HCT116 (cell line): ENCODE results near the gene CHSY3. TPM values are rescaled to one million over a fixed set of nuclear protein-coding genes. Genes with fewer than 3 reads are reported as not detected.

Experiments
- ATAC-seq: fragments of 200-7000 bp; cut with Tn5 transposase; 2 replicates; pipeline ENCODE4 v1.9.1; 2020; ENCODE audit warnings: mild to moderate bottlenecking, moderate library complexity
- BruUV-seq: library from RNA; stranded (reverse); fragments of 400-500 nt; replicated peaks from 2 replicates; lab custom pipeline; 2021; lab: Mats Ljungman, UMichigan
- CTCF ChIA-PET: fragments of 300-600 bp; sonication (Branson Sonifier 250); formaldehyde crosslinking; loops from one replicate; lab custom pipeline; 2021; ENCODE audit warnings: antibody characterized with exemption; lab: Charles Lee
- POLR2A ChIA-PET: fragments of 300-600, 350-600 bp; sonication (Branson Sonifier 250); formaldehyde crosslinking; loops from one replicate; lab custom pipeline; 2021; ENCODE audit warnings: antibody characterized with exemption; lab: Charles Lee
- RAD21 ChIA-PET, 2 experiments: fragments of 300-600 bp; sonication (Branson Sonifier 250); formaldehyde crosslinking; loops; one replicate each; lab custom pipeline; 2023; ENCODE audit warnings: low total read pairs in 2 of 2; ENCODE audit not compliant: uncharacterized antibody in 2 of 2, unreplicated experiment in 2 of 2, low non-redundant PET in 1 of 2; lab: Charles Lee
- DNase-seq: peaks from one replicate; pipeline ENCODE4 v3.0.0-alpha.2; 2010; ENCODE audit warnings: low read depth, low spot score
- H2AFZ ChIP-seq: fragments of 200-600 bp; shearing (Covaris generic), sonication (generic); 2 replicates; pipeline ENCODE4 v1.6.1; 2017; ENCODE audit warnings: low read depth, mixed run types, mixed read lengths, antibody characterized with exemption, low read length; ENCODE audit not compliant: poor library complexity, severe bottlenecking
- H3K27ac ChIP-seq: 2 replicates; pipeline ENCODE4 v1.5.1; 2012; ENCODE audit warnings: low read depth, low read length
- H3K27me3 ChIP-seq: fragments of 200-600 bp; sonication (generic); 2 replicates; pipeline ENCODE4 v1.6.1; 2016; ENCODE audit warnings: mixed run types, low read length, mixed read lengths; ENCODE audit not compliant: insufficient read depth
- H3K36me3 ChIP-seq, 2 experiments: fragments of 200-500 bp in 1 of 2; fragments of 200-600 bp in 1 of 2; sonication (Bioruptor generic) in 1 of 2; sonication (generic) in 1 of 2; 2 replicates each; pipeline versions ENCODE4 v1.5.1 to v1.6.1; 2014 to 2016; ENCODE audit warnings: low read length in 2 of 2, inconsistent platforms in 1 of 2, mixed read lengths in 1 of 2, mixed run types in 1 of 2; ENCODE audit not compliant: insufficient read depth in 2 of 2, control insufficient read depth in 1 of 2
- H3K4me1 ChIP-seq, 2 experiments: fragments of 200-600 bp in 1 of 2; sonication (generic) in 1 of 2; 2 replicates each; pipeline versions ENCODE4 v1.5.1 to v1.6.1; 2012 to 2017; ENCODE audit warnings: low read length in 2 of 2, inconsistent platforms in 1 of 2, mild to moderate bottlenecking in 1 of 2, mixed read lengths in 1 of 2, mixed run types in 1 of 2, moderate library complexity in 1 of 2; ENCODE audit not compliant: insufficient read depth in 2 of 2, control insufficient read depth in 1 of 2
- H3K4me2 ChIP-seq: fragments of 200-600 bp; sonication (generic); 2 replicates; pipeline ENCODE4 v1.6.1; 2017; ENCODE audit warnings: mixed run types, low read length, mixed read lengths
- H3K4me3 ChIP-seq, 2 experiments: fragments of 200-600 bp in 1 of 2; sonication (generic) in 1 of 2; replicated peaks in 1 of 2; 2 replicates each; pipeline ENCODE4 v1.5.1; 2011 to 2016; ENCODE audit warnings: low read length in 2 of 2, control low read depth in 1 of 2, low read depth in 1 of 2, mild to moderate bottlenecking in 1 of 2, mixed read lengths in 1 of 2, mixed run types in 1 of 2
- H3K79me2 ChIP-seq: fragments of 200-600 bp; sonication (generic); 2 replicates; pipeline ENCODE4 v1.6.1; 2017; ENCODE audit warnings: mild to moderate bottlenecking, mixed run types, low read length, moderate library complexity, mixed read lengths; ENCODE audit not compliant: insufficient read depth
- H3K9ac ChIP-seq: fragments of 200-600 bp; sonication (generic); 2 replicates; pipeline ENCODE4 v1.6.1; 2016; ENCODE audit warnings: low read length, mixed read lengths
- H3K9me2 ChIP-seq: fragments of 200-600 bp; sonication (generic), shearing (Covaris generic); 2 replicates; pipeline ENCODE4 v1.6.1; 2017; ENCODE audit warnings: mixed run types, mild to moderate bottlenecking, moderate library complexity; ENCODE audit not compliant: insufficient read depth
- H3K9me3 ChIP-seq, 2 experiments: fragments of 200-500 bp in 1 of 2; fragments of 200-600 bp in 1 of 2; sonication (Bioruptor generic) in 1 of 2; sonication (generic) in 1 of 2; 2 replicates each; pipeline ENCODE4 v1.6.1; 2014 to 2017; ENCODE audit warnings: low read length in 2 of 2, mixed read lengths in 2 of 2, inconsistent platforms in 1 of 2, low read depth in 1 of 2, mild to moderate bottlenecking in 1 of 2, mixed run types in 1 of 2, moderate library complexity in 1 of 2; ENCODE audit not compliant: control insufficient read depth in 1 of 2, insufficient read depth in 1 of 2
- H4K20me1 ChIP-seq: fragments of 200-600 bp; sonication (generic), shearing (Covaris generic); 2 replicates; pipeline ENCODE4 v1.6.1; 2017; ENCODE audit warnings: mixed run types, mild to moderate bottlenecking, moderate library complexity; ENCODE audit not compliant: insufficient read depth
- CBX3 ChIP-seq: IDR thresholded peaks from 2 replicates; pipeline ENCODE4 v1.6.1; 2012; ENCODE audit warnings: low read depth
- CEBPB ChIP-seq: IDR thresholded peaks from 2 replicates; pipeline ENCODE4 v1.6.1; 2012; ENCODE audit warnings: low read depth
- EZH2phosphoT487 ChIP-seq: fragments of 200-600 bp; IDR thresholded peaks from 2 replicates; pipeline ENCODE4 v1.6.1; 2018; ENCODE audit warnings: antibody characterized with exemption, borderline replicate concordance
- FOSL1 ChIP-seq: IDR thresholded peaks from 2 replicates; pipeline ENCODE4 v1.6.1; 2012; ENCODE audit warnings: low read depth
- MAX ChIP-seq: IDR thresholded peaks from 2 replicates; pipeline ENCODE4 v1.6.1; 2012
- POLR2A ChIP-seq: IDR thresholded peaks from 2 replicates; pipeline ENCODE4 v1.7.0; 2011; ENCODE audit warnings: borderline replicate concordance; ENCODE audit not compliant: insufficient read depth, insufficient read length; ENCODE audit errors: extremely low read depth
- SIN3A ChIP-seq: IDR thresholded peaks from 2 replicates; pipeline ENCODE4 v1.6.1; 2012; ENCODE audit warnings: low read depth
- SP1 ChIP-seq: IDR thresholded peaks from 2 replicates; pipeline ENCODE4 v1.6.1; 2012; ENCODE audit warnings: low read depth
- YY1 ChIP-seq: IDR thresholded peaks from 2 replicates; pipeline ENCODE4 v1.6.1; 2011; ENCODE audit warnings: low read length, low read depth, moderate library complexity, mild to moderate bottlenecking; ENCODE audit not compliant: insufficient replicate concordance; ENCODE audit errors: extremely low read depth
- ZFX ChIP-seq: fragments of 450-650 bp; IDR thresholded peaks from 2 replicates; pipeline ENCODE4 v1.6.1; 2017
- ZNF274 ChIP-seq: fragments of 200-500 bp; sonication (Bioruptor generic); IDR thresholded peaks from 2 replicates; pipeline ENCODE4 v1.6.1; 2014; ENCODE audit warnings: mild to moderate bottlenecking, low read depth, low read length, inconsistent platforms
- intact Hi-C: fragments of 100-400 bp; cut with micrococcal nuclease; formaldehyde crosslinking; loops from 2 replicates; pipeline ENCODE4 v1.10.0; 2022
- total RNA-seq: library from RNA; stranded (reverse); gene quantifications from one replicate; pipeline ENCODE4 v1.2.1, GENCODE V29; 2021; ENCODE audit not compliant: unreplicated experiment

The CHSY3 gene
- total RNA-seq, 1 experiment from 2014 or later: 2.3 TPM

GRCh38 chr5:129904667-129905472, 605 bp downstream of the CHSY3 start:
- CTCF ChIA-PET: no interaction called here

More at GRCh38 chr5:129904667-129905472, 605 bp downstream of the CHSY3 start:
- Histone ChIP-seq H3K4me2 (peak overlapping the region; percentile 90), H3K27ac (peak overlapping the region; percentile 52; the same call in 1 of the 2 replicates), H4K20me1 (no peaks in the 10 kb centered on the region), H2AFZ (no peak overlapping the region), H3K9me3 (no peaks in the 10 kb centered on the region), H3K9ac (peak overlapping the region; percentile 50), H3K4me3 (peak overlapping the region; percentile 49 to 62), H3K27me3 (no peaks in the 10 kb centered on the region), H3K36me3 (no peaks in the 10 kb centered on the region), H3K4me1 (peaks cover 9 to 28% of the 10 kb centered on the region in 2 experiments; a peak in 3 of 4 replicates), H3K79me2 (no peaks in the 10 kb centered on the region), H3K9me2 (no peaks in the 10 kb centered on the region)
- no peak for DNase-seq
- intact Hi-C loops: loop anchor here (10.0 kb wide), 1 partner anchor 1480 kb away; no protein-coding TSS in a partner anchor
- ChIA-PET RAD21 (interaction anchor here in 1 of 2 experiments (0.6 kb wide), 1 partner anchor 818 kb away, joined by 3 read pairs; no protein-coding TSS in a partner anchor), POLR2A (no interaction called here)
- ATAC-seq: peak; percentile 47
- BruUV-seq: no TSS peak
- no peak for TF ChIP-seq SIN3A
- peak; percentile 78 for TF ChIP-seq MAX
- no peak for TF ChIP-seq ZFX
- TF ChIP-seq YY1: no peak
- no peak for TF ChIP-seq CEBPB
- TF ChIP-seq FOSL1: no peak
- no peak for TF ChIP-seq SP1
- no peak for TF ChIP-seq POLR2A
- TF ChIP-seq EZH2phosphoT487: no peak
- 0 out of 2 replicates have a peak, but pooled peaks have one; percentile 6 for TF ChIP-seq CBX3
- no peak for TF ChIP-seq ZNF274
